Measurements from ENCODE around the gene SLC26A5. TPM values are rescaled to one million over a fixed set of nuclear protein-coding genes. Genes with fewer than 3 reads are reported as not detected.

The SLC26A5 gene
- total RNA-seq, 1 donor from 2014 or later: not detected

- no peaks in the 10 kb centered on the region for H3K9me3 Mint-ChIP-seq (ENCODE audit: low read depth)
- no peak overlapping the region for H3K4me3 Mint-ChIP-seq (ENCODE audit: unreplicated experiment)
- H3K27ac Mint-ChIP-seq (ENCODE audit: unreplicated experiment): no peak overlapping the region
- no peaks in the 10 kb centered on the region for H3K4me1 Mint-ChIP-seq (ENCODE audit: low read depth)
- H3K27me3 Mint-ChIP-seq (ENCODE audit: low read depth): peaks cover 9% of the 10 kb centered on the region
- TF ChIP-seq, protein P1, sequence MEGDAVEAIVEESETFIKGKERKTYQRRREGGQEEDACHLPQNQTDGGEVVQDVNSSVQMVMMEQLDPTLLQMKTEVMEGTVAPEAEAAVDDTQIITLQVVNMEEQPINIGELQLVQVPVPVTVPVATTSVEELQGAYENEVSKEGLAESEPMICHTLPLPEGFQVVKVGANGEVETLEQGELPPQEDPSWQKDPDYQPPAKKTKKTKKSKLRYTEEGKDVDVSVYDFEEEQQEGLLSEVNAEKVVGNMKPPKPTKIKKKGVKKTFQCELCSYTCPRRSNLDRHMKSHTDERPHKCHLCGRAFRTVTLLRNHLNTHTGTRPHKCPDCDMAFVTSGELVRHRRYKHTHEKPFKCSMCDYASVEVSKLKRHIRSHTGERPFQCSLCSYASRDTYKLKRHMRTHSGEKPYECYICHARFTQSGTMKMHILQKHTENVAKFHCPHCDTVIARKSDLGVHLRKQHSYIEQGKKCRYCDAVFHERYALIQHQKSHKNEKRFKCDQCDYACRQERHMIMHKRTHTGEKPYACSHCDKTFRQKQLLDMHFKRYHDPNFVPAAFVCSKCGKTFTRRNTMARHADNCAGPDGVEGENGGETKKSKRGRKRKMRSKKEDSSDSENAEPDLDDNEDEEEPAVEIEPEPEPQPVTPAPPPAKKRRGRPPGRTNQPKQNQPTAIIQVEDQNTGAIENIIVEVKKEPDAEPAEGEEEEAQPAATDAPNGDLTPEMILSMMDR (IDR thresholded peaks at IDR 0.05): no peak
- H3K36me3 Mint-ChIP-seq (ENCODE audit: low read depth): no peaks in the 10 kb centered on the region
- no peak for DNase-seq (ENCODE audit: low spot score)
These were observed 54.9 kb downstream of the SLC26A5 start for GRCh38 chr7:103391150-103391549.

DNA sequence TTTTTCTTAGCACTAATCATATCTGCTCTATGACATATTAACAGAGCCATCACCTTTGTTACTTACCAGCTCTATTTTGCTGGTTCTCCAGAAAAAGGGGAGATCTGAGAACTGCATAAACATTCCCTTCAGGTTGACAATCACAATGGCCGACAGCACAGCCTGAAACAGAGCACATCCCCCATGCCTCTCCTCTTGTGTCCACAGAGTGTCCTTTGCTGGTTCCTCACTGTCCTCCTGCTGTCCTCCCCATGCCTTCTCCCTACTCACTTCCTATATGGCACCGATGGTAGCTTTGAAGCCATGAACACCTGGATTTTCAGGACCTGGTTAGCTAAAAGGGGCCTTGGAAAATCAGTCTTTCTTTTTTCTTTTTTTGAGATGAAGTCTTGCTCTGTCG, 56.7 kb downstream of the SLC26A5 start:
- DNase-seq (ENCODE audit: low spot score): no peak
- Mint-ChIP-seq H3K27me3 (ENCODE audit: low read depth) (peaks cover 11% of the 10 kb centered on the region), H3K9me3 (ENCODE audit: low read depth) (no peaks in the 10 kb centered on the region), H3K4me1 (ENCODE audit: low read depth) (no peaks in the 10 kb centered on the region), H3K27ac (ENCODE audit: unreplicated experiment) (no peak overlapping the region), H3K4me3 (ENCODE audit: unreplicated experiment) (no peak overlapping the region), H3K36me3 (ENCODE audit: low read depth) (no peaks in the 10 kb centered on the region)
- TF ChIP-seq, protein P1 (IDR thresholded peaks at IDR 0.05): no peak

- TF ChIP-seq, protein P1 (IDR thresholded peaks at IDR 0.05): no peak
- Mint-ChIP-seq H3K9me3 (ENCODE audit: low read depth) (no peaks in the 10 kb centered on the region), H3K4me3 (ENCODE audit: unreplicated experiment) (no peak overlapping the region), H3K27ac (ENCODE audit: unreplicated experiment) (no peak overlapping the region), H3K36me3 (ENCODE audit: low read depth) (no peaks in the 10 kb centered on the region), H3K27me3 (ENCODE audit: low read depth) (peaks cover 11% of the 10 kb centered on the region), H3K4me1 (ENCODE audit: low read depth) (no peaks in the 10 kb centered on the region)
- no peak for DNase-seq (ENCODE audit: low spot score)
These were observed 57.4 kb downstream of the SLC26A5 start for GRCh38 chr7:103388469-103389140.

DNA sequence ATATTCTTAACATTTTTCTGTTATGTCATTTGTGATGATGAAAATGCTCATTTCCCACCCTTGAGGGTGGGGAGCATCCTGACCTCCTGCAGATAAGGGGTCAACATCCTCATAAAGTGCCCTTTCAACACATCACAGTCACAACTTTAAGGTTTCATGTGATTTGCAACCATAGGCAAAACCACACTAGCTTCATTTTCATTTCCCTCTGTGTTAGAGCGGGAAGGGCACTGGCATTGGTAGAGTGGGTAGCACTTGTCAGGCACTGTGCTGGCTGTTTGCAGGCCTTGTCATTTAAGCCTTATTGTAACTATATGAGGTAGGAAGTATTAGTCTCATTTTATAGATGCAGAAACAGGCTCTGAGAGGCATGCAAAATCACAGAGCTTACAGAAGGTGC, 58.8 kb downstream of the SLC26A5 start:
- Mint-ChIP-seq H3K27ac (ENCODE audit: unreplicated experiment) (no peak overlapping the region), H3K27me3 (ENCODE audit: low read depth) (peaks cover 11% of the 10 kb centered on the region), H3K9me3 (ENCODE audit: low read depth) (no peaks in the 10 kb centered on the region), H3K4me1 (ENCODE audit: low read depth) (no peaks in the 10 kb centered on the region), H3K36me3 (ENCODE audit: low read depth) (no peaks in the 10 kb centered on the region), H3K4me3 (ENCODE audit: unreplicated experiment) (no peak overlapping the region)
- TF ChIP-seq, protein P1 (IDR thresholded peaks at IDR 0.05): no peak
- no peak for DNase-seq (ENCODE audit: low spot score)

DNA sequence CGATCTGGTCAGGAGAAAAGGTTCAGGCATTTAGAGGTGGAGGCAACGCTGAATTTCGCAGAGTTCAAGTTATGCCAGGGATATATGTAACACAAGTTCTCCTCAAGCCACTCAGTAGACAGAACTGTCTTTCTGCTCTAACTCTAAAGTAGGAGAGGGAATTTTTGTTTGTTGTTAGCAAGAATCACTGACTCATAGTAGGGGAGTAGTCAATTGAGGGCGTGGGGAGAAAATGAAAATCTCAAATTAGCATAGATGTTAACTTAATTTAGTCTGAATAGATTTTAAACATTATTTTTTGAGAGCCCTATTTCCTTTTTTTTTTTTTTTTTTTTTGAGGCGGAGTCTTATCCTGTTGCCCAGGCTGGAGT, 64.0 kb downstream of the SLC26A5 start:
- H3K27me3 Mint-ChIP-seq (ENCODE audit: low read depth): peaks cover 19% of the 10 kb centered on the region
- TF ChIP-seq, protein P1 (IDR thresholded peaks at IDR 0.05): no peak
- H3K4me1 Mint-ChIP-seq (ENCODE audit: low read depth): no peaks in the 10 kb centered on the region
- H3K27ac Mint-ChIP-seq (ENCODE audit: unreplicated experiment): no peak overlapping the region
- no peak overlapping the region for H3K4me3 Mint-ChIP-seq (ENCODE audit: unreplicated experiment)
- H3K36me3 Mint-ChIP-seq (ENCODE audit: low read depth): no peaks in the 10 kb centered on the region
- no peak for DNase-seq (ENCODE audit: low spot score)
- no peaks in the 10 kb centered on the region for H3K9me3 Mint-ChIP-seq (ENCODE audit: low read depth)
